HEK293 (cell line): Measurements from ENCODE around the gene CARS1.

ENCODE experiments used
- CTCF ChIA-PET: fragments of 350-600 bp; formaldehyde crosslinking; extraction: SDS; loops from one replicate; lab custom pipeline; 2021; ENCODE audit warnings: antibody characterized with exemption; lab: Yijun Ruan, JAX
- POLR2A ChIA-PET: fragments of 300-600 bp; formaldehyde crosslinking; extraction: SDS; loops from one replicate; lab custom pipeline; 2020; ENCODE audit warnings: antibody characterized with exemption, inconsistent platforms; lab: Yijun Ruan, JAX
- H3K27ac ChIP-seq: fragments of 200-500 bp; sonication (Bioruptor generic); 2 replicates; pipeline ENCODE4 v1.5.1; 2014; ENCODE audit warnings: low read depth, low read length, control low read depth, inconsistent platforms; ENCODE audit errors: extremely low read depth
- H3K36me3 ChIP-seq, 2 experiments: fragments of 200-500 bp in 1 of 2; sonication (Bioruptor generic) in 1 of 2; 1 replicate in 1 of 2; 2 replicates in 1 of 2; pipeline ENCODE4 v1.5.1; 2014 to 2017; ENCODE audit warnings: inconsistent platforms in 2 of 2, low read length in 2 of 2; ENCODE audit not compliant: control insufficient read depth in 2 of 2, insufficient read depth in 1 of 2
- H3K4me1 ChIP-seq: fragments of 200-500 bp; sonication (Bioruptor generic); 2 replicates; pipeline ENCODE4 v1.5.1; 2014; ENCODE audit warnings: mild to moderate bottlenecking, low read length, inconsistent platforms; ENCODE audit not compliant: control insufficient read depth, insufficient read depth
- H3K4me3 ChIP-seq: 2 replicates; pipeline ENCODE4 v1.5.1; 2011; ENCODE audit warnings: low read depth, mild to moderate bottlenecking, control low read depth, low read length, moderate library complexity
- H3K9me3 ChIP-seq: fragments of 200-500 bp; sonication (Bioruptor generic); 2 replicates; pipeline ENCODE4 v1.5.1; 2014; ENCODE audit warnings: low read depth, low read length, inconsistent platforms; ENCODE audit not compliant: control insufficient read depth, insufficient read depth
- FEZF1 ChIP-seq: fragments of 450-650 bp; formaldehyde crosslinking; IDR thresholded peaks from 2 replicates; pipeline ENCODE4 v1.5.1; 2016; ENCODE audit warnings: missing biosample characterization, missing genetic modification characterization
- GLI2 ChIP-seq: fragments of 450-650 bp; formaldehyde crosslinking; IDR thresholded peaks from 2 replicates; pipeline ENCODE4; 2017; ENCODE audit warnings: missing biosample characterization, missing genetic modification characterization, low read depth, borderline replicate concordance
- GLIS2 ChIP-seq: fragments of 450-650 bp; formaldehyde crosslinking; IDR thresholded peaks from 2 replicates; pipeline ENCODE4 v1.5.1; 2016; ENCODE audit warnings: missing biosample characterization, missing genetic modification characterization
- MEIS1 ChIP-seq: sonication (generic); formaldehyde crosslinking; IDR thresholded peaks from 2 replicates; pipeline ENCODE4 v1.8.1; 2022; ENCODE audit warnings: missing genetic modification reagents, mild to moderate bottlenecking, borderline replicate concordance
- MZF1 ChIP-seq: fragments of 450-650 bp; formaldehyde crosslinking; IDR thresholded peaks from 2 replicates; pipeline ENCODE4 v1.5.1; 2017; ENCODE audit warnings: missing biosample characterization, missing genetic modification characterization, borderline replicate concordance
- RBAK ChIP-seq: fragments of 450-650 bp; formaldehyde crosslinking; IDR thresholded peaks from 2 replicates; pipeline ENCODE4 v1.5.1; 2016; ENCODE audit warnings: missing biosample characterization, missing genetic modification characterization
- SP3 ChIP-seq: fragments of 450-650 bp; formaldehyde crosslinking; IDR thresholded peaks from 2 replicates; pipeline ENCODE4 v1.5.1; 2016; ENCODE audit warnings: missing biosample characterization, missing genetic modification characterization
- YY2 ChIP-seq: fragments of 450-650 bp; formaldehyde crosslinking; IDR thresholded peaks from 2 replicates; pipeline ENCODE4 v1.5.1; 2016; ENCODE audit warnings: missing biosample characterization, missing genetic modification characterization
- ZNF16 ChIP-seq: fragments of 450-650 bp; formaldehyde crosslinking; IDR thresholded peaks from 2 replicates; pipeline ENCODE4 v1.5.1; 2016; ENCODE audit warnings: low read depth, missing biosample characterization, missing genetic modification characterization
- ZNF184 ChIP-seq: fragments of 450-650 bp; IDR thresholded peaks from 2 replicates; pipeline ENCODE4 v1.5.1; 2018; ENCODE audit warnings: missing biosample characterization, mild to moderate bottlenecking, missing genetic modification characterization
- ZNF311 ChIP-seq: fragments of 450-650 bp; formaldehyde crosslinking; IDR thresholded peaks from 2 replicates; pipeline ENCODE4 v1.5.1; 2017; ENCODE audit warnings: missing biosample characterization, missing genetic modification characterization, borderline replicate concordance
- ZNF341 ChIP-seq: fragments of 450-650 bp; formaldehyde crosslinking; IDR thresholded peaks from 2 replicates; pipeline ENCODE4; 2016; ENCODE audit warnings: low read depth, missing biosample characterization, missing genetic modification characterization
- ZNF433 ChIP-seq: fragments of 450-650 bp; formaldehyde crosslinking; IDR thresholded peaks from 2 replicates; pipeline ENCODE4 v1.5.1; 2016; ENCODE audit warnings: missing biosample characterization, missing genetic modification characterization, low read depth
- ZNF629 ChIP-seq: fragments of 450-650 bp; formaldehyde crosslinking; IDR thresholded peaks from 2 replicates; pipeline ENCODE4 v1.5.1; 2017; ENCODE audit warnings: missing biosample characterization, missing genetic modification characterization
- ZNF664 ChIP-seq: fragments of 450-650 bp; formaldehyde crosslinking; IDR thresholded peaks from 2 replicates; pipeline ENCODE4 v1.5.1; 2016; ENCODE audit warnings: missing biosample characterization, missing genetic modification characterization
- ZNF747 ChIP-seq: fragments of 450-650 bp; formaldehyde crosslinking; IDR thresholded peaks from 2 replicates; pipeline ENCODE4 v1.5.1; 2016; ENCODE audit warnings: missing biosample characterization, missing genetic modification characterization
- ZNF837 ChIP-seq: fragments of 450-650 bp; formaldehyde crosslinking; IDR thresholded peaks from 2 replicates; pipeline ENCODE4 v1.5.1; 2016; ENCODE audit warnings: missing biosample characterization, missing genetic modification characterization
- TF ChIP-seq, protein P1 (sequence below): fragments of 450-650 bp; formaldehyde crosslinking; IDR thresholded peaks from 2 replicates; pipeline ENCODE4 v1.5.1; 2016; ENCODE audit warnings: missing biosample characterization, missing genetic modification characterization
- TF ChIP-seq, protein P2 (sequence below): fragments of 450-650 bp; formaldehyde crosslinking; IDR thresholded peaks from 2 replicates; pipeline ENCODE4 v1.5.1; 2016; ENCODE audit warnings: missing biosample characterization, missing genetic modification characterization, borderline replicate concordance

The CARS1 gene

DNA sequence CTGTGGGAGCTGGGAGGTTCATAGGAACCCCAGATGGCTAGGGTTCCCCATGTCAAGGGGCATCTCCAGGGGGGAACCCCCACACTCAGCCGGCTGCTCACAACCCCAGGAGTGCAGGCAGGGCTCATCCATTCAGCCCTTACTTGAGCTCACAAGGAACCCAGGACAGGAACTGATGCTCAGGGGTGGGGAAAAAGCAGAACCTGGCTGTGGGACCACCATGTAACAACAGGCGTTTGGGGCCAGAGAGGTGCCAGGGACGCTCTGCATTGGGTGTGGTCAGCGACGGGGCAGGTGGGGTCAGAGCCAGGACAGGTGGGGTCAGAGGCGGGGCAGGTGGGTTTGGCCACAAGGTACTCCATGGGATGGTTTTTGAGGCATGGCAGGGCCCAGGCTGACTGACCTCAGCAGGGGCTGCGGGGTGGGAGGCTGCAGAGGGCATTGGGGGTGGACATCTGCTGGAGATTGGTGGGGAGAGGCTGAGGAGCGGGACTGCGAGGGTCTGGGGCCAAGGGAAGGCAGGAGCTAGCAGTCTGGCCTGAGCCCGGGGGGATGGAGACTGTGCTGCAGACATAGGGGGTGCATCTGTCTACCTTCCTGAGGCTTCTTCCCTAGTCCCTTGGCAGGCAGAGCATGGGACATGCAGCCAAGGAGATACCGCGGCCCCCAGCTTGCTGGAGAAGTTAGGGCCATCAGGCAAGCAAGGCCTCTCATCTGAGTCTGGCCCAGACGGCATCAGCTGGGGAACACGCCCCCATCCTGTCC is 34.0 kb upstream of the CARS1 start:
- Histone ChIP-seq H3K4me1 (no peaks in the 10 kb centered on the region), H3K4me3 (no peak overlapping the region), H3K9me3 (no peaks in the 10 kb centered on the region), H3K27ac (no peak overlapping the region), H3K36me3 (peaks cover 0 to 20% of the 10 kb centered on the region in 2 experiments; a peak in 1 of 3 replicates)
- TF ChIP-seq GLIS2 (tag by site-specific recombination) (no peak), ZNF311 (no peak), GLI2 (tag by site-specific recombination) (no peak), ZNF341 (tag by site-specific recombination) (no peak), YY2 (tag by site-specific recombination) (no peak), ZNF664 (tag by site-specific recombination) (no peak), ZNF184 (tag by site-specific recombination) (no peak), RBAK (tag by site-specific recombination) (no peak)
- CTCF ChIA-PET: interaction anchor here (0.6 to 7.3 kb wide), 47 partner anchors 9 to 560 kb away, joined by 3 to 144 read pairs (median 4); partner anchors contain the start of genes CARS1 and PHLDA2
- POLR2A ChIA-PET: interaction anchor here (0.7 to 2.6 kb wide), 6 partner anchors 34 to 288 kb away, joined by 3 to 12 read pairs (median 4); partner anchors contain the start of genes CARS1, NAP1L4 and ZNF195

DNA sequence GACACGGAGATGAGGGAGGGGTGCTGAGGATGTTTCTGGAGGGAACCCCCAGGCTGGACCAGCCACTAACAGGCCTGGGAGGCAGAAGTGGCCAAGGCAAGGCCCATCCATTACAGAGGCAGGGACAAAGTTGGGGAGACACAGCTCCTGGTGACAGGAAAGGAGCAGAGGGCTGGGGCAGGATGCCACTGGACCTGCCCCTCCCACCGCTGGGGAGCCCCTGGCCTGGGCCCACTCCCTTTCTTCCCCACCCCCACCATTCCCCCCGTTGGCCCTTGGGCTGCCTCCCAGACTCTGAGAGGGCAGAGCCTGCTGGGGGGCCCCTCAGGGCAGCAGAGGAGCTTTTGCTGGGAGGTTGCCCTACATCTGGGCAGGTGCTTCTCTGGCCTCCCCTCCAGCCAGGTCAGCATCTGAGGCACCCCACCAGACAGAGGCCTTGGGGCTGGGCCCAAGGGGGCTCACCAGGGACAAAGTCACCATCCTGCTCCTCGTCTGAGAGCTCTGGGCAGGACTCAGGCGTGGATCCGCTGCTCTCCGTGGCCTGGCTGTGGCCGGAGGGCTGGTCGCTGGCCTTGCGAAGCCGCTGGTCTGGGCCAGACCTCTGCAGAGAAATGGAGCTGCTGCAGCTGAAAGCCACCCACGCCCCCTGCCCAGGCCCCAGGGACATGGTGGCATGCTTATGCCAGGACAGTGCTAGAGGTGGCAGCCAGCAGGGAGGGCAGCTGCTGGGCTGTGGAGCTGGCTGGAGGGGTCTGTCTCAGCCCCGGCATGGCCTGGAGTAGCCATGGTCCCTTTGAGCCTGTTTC is 33.1 kb upstream of the CARS1 start:
- Histone ChIP-seq H3K4me1 (no peaks in the 10 kb centered on the region), H3K36me3 (peaks cover 0 to 20% of the 10 kb centered on the region in 2 experiments; a peak in 1 of 3 replicates), H3K4me3 (no peak overlapping the region), H3K27ac (no peak overlapping the region), H3K9me3 (no peaks in the 10 kb centered on the region)
- TF ChIP-seq ZNF837 (tag by site-specific recombination) (no peak), SP3 (tag by site-specific recombination) (no peak), ZNF433 (tag by site-specific recombination) (no peak), ZNF747 (tag by site-specific recombination) (no peak), FEZF1 (no peak), ZNF629 (tag by site-specific recombination) (no peak), MEIS1 (CRISPR knock-in tag) (no peak), MZF1 (tag by site-specific recombination) (no peak), ZNF16 (no peak)
- TF ChIP-seq, protein P1, sequence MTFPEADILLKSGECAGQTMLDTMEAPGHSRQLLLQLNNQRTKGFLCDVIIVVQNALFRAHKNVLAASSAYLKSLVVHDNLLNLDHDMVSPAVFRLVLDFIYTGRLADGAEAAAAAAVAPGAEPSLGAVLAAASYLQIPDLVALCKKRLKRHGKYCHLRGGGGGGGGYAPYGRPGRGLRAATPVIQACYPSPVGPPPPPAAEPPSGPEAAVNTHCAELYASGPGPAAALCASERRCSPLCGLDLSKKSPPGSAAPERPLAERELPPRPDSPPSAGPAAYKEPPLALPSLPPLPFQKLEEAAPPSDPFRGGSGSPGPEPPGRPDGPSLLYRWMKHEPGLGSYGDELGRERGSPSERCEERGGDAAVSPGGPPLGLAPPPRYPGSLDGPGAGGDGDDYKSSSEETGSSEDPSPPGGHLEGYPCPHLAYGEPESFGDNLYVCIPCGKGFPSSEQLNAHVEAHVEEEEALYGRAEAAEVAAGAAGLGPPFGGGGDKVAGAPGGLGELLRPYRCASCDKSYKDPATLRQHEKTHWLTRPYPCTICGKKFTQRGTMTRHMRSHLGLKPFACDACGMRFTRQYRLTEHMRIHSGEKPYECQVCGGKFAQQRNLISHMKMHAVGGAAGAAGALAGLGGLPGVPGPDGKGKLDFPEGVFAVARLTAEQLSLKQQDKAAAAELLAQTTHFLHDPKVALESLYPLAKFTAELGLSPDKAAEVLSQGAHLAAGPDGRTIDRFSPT (tag by site-specific recombination): no peak
- TF ChIP-seq, protein P2, sequence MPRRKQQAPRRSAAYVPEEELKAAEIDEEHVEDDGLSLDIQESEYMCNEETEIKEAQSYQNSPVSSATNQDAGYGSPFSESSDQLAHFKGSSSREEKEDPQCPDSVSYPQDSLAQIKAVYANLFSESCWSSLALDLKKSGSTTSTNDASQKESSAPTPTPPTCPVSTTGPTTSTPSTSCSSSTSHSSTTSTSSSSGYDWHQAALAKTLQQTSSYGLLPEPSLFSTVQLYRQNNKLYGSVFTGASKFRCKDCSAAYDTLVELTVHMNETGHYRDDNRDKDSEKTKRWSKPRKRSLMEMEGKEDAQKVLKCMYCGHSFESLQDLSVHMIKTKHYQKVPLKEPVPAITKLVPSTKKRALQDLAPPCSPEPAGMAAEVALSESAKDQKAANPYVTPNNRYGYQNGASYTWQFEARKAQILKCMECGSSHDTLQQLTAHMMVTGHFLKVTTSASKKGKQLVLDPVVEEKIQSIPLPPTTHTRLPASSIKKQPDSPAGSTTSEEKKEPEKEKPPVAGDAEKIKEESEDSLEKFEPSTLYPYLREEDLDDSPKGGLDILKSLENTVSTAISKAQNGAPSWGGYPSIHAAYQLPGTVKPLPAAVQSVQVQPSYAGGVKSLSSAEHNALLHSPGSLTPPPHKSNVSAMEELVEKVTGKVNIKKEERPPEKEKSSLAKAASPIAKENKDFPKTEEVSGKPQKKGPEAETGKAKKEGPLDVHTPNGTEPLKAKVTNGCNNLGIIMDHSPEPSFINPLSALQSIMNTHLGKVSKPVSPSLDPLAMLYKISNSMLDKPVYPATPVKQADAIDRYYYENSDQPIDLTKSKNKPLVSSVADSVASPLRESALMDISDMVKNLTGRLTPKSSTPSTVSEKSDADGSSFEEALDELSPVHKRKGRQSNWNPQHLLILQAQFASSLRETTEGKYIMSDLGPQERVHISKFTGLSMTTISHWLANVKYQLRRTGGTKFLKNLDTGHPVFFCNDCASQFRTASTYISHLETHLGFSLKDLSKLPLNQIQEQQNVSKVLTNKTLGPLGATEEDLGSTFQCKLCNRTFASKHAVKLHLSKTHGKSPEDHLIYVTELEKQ (tag by site-specific recombination): no peak
- ChIA-PET POLR2A (interaction anchor here (0.9 to 2.6 kb wide), 5 partner anchors 33 to 98 kb away, joined by 3 to 12 read pairs (median 4); partner anchors contain the start of genes CARS1 and NAP1L4), CTCF (interaction anchor here (0.6 to 7.3 kb wide), 20 partner anchors 8 to 557 kb away, joined by 3 to 144 read pairs (median 6); no protein-coding TSS in a partner anchor)
